A204.1 (cell line): ENCODE data around the gene WARS2.
A peak's percentile ranks its signal among the peaks of the same experiment; 100 is the strongest.

Experiments used
- FAIRE-seq: peaks from 2 replicates; lab custom pipeline; 2012; peaks lifted over from hg19 to GRCh38; lab: Jason Lieb, UNC

The WARS2 gene

DNA sequence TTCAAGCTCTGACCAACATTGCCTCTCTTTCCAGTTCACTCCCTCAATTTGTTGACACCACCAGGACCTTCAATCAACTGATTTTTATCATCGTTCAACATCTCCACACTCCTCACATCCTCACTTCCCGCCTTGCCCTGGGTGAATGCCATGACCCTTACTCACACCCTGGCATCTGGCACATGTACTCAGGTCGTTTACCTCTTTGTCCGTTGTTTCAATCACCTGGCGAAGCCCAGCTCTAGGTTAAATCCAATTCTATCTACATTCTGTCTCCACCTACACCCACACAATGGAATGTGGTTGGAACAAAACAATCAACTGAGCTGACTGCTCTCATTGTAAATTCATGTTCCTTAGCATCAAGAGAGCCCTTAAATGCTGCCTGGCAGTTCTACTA is 128.1 kb downstream of the WARS2 start:
- no peak for FAIRE-seq

DNA sequence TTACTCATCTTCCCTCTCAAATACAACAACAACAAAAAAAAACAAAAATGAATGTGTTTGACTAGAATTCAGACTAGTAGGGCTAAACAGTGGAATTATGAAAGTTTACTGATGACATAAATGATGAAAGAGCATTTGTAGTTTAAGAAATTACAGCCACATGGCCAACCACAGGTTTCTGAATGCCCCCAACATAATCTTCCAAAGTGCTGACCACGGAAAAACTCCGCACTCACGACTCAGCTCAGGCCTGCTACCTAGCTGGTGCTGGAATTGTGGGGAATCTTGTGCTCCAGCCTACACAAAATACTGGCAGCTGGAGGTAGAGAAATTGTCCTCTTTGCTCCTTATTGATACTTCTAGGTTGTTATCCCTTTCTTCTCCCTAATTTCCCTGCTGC is 128.7 kb downstream of the WARS2 start:
- FAIRE-seq: no peak

DNA sequence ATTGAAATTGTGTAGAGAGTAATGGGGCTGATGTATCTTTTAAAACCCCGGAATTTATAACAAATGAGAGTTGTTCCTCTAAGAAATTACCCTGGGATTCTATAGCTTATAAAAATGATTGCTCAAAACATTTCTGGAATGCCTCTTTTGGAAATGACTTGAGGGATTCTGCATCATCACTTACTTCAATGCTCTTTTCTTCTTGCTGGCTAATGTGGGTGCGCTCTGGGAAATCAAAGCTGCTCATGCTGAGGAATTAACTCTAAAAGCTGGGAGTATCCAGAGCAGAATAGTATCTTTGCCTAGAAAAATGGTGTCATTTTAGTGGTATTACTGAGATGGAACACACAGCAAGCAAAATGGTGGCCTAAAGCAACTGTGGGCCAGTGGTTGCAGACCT is 129.3 kb downstream of the WARS2 start:
- no peak for FAIRE-seq

DNA sequence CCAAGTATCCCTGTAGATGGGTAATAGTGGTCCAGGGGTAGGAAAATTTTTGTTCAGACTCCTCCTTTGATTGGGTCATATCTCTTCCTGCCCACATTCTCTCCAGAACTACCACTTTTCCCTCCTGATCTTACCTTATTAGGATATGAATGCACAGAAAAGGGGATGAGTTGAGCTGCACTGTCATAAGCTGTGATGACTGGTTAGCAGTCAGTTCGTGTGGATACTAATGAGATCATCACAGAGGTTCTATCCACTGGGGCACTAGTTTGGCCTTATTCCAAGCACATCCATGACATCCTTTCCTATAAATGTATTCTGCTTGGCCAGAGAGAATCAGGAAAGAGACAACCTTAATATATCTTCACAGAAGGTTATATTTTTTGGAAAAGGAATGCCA is 130.3 kb downstream of the WARS2 start:
- no peak for FAIRE-seq

DNA sequence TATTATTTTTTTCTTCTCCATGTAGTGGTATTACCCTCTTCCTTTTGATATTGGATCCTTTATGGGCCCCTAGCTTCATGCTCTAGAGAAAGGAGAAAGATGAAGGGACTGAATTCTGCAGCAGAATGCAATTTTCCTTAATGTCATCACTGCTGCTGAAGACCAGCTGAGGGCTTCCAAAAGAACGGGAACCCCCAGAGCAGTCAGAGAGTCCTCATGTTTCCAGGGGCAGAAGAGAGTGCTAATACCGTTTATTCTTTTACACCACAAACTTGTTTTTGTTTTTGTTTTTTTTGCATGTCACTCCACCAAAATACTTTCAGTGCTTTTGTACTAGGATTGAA is 131.2 kb downstream of the WARS2 start:
- FAIRE-seq: no peak

DNA sequence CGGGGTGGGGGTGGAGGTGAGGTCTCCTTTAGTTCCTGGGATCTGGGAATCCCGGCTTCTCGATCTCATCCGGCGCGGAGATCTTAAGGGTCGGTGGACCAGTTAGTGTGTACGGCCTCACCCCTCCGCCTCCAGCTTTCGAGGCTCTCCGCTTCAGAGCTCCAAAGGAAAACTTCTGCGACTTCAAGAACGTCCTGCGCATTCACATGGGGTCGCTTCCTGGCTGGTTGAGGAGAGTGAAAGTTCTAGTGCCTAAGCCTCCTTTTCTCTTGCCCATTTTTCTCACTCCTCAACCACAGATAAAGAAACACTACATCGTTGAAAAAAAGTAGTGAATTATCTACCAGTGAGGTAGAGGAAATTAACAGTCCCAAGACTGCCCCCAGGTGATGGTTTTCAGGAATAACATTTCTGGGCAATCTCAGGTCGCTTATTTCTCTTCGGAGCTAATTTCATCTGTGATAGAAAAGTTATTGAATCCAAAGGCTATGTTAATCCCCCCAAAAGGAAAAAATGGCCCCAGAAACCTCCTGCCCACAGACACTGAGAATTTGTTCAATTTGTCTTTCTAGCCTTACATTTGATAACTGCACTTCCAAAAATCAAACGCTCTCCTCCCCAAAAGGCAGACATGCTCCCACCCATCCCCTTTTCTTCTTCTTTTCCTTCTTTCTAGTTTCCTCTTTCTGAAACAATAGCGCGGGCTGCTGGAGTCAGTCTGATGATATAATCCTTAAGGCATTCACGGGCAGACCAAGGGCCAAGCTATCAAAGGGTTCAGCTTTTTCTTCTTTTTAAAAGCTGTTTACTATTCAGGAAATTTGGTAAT is 131.8 kb downstream of the WARS2 start:
- FAIRE-seq: peak; percentile 78

DNA sequence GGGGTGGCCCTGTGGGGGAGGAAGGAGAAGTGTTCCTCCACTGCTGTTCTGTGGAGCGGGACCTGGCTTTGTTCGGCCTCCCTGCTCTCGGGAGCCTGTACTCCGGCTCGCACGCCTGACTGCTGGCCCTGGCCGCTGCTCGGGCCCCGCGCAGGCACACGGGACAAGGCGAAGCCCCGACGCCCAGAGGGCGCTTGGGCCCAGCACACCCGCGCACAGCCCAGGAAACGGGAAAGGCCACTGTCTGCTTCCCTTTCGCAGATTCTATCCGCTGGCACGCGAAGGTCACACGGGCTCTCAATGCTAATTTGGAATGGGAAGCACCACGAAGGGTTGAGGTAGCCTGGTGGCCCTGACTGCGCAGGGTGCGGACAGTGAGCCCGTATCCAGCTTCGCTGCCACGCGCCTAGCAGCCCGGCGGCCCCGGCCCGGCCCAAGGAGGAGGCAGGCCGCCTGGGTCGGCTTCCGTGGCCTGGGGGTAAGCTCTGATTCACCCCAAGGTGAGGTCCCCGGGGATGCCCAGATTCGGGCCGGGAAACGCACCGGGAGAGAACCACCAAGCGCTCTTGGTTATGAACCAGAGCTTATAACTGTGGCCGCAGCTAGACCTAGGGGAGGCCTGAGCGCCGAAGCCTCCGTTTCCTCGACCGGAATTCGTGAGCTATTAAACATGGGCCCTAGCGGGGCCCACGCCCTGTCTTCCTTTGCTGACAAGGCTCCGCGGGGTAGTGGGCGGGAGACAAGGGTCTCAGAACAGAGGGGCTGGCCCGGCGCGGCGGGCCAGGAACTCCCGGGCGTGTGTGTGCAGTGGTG is 132.6 kb downstream of the WARS2 start:
- FAIRE-seq: no peak

DNA sequence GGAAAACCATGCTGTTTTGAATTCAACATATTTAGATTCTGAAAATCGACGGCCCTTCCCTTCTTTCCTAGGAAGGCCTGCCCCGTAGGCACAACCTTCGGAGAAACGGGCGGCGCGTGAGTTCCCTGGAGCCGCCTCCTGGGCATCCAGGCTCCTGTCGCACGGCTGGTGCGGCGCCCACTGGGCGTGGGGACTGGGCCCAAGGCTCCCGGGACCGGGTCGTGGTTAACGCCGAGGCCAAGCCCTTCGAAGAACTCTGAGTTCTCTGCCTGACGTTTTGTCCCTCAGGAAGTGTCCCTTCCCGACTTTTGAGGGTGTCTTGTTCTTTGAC is 133.1 kb downstream of the WARS2 start:
- FAIRE-seq: no peak

DNA sequence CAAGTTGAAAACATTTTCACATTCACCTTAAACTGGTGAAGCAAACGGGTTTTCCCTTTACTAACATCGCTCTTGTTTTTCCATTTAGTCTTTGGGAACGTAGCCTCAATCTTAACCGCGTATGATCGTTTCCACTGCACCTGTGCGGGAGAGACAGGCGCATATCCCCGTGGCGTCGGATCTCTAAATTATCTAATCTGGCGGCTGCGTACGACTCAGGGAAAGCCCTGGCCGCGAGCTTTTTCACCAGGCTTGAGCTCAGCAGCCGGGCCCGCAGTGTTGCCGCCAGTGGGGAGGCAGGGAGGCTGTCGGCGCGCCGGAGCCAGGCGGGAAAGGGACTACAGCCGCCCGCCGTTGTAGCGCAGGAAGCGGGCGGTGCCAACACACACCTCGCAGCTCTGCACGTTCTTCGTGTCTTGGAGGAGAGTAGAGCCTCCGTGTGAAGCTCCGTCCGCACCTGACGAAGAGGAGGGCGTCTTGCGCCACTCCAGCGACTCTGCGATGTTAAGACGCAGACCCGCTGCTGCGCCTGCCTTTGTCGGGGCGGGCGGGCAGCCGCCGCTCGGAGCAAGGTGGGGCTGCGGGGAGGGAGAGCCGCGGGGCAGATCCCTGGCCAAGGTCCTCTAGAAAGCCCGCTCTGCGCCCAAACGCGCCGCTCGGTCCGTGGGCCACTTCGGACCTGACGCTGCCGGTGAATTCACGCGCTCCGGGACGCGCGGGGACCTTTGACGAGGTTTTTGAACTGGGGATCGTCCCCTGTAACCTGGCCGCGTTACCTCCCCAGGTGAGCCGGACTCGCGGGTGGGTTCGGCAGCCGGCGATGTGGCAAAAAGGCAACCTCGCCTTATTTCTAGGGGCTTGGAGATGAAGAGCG is 133.8 kb downstream of the WARS2 start:
- no peak for FAIRE-seq

DNA sequence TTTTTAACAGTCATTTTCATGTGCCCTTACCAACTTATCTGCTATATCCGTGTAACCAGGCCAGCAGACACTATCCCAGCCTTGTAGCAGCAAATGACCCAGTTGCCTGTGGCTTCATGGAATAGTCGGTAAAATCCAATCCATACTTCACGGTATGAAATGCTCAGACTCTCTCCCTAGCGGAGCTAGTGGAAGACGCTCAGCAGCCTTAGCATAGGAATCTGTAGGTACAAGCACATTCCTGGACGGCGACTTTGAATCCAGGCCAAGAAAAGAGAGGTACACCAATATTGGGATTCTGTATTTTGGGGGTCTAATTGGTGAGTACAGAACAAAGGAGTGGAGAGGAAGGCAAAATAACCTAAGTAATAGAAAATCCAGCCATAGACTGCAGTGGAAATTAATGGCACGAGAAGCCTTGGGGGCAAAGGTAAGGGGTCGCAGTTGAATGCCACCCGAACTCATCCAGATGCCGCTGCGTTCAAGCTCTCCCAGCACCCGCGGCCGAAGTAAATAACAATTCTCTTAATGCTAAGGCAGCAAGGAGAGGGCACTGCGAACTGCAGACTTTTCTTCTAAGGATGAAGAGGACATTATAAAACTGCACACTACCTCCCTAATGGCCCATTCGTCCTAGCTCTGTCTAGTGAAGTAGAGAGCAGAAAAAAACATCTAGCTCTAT is 134.6 kb downstream of the WARS2 start:
- no peak for FAIRE-seq

DNA sequence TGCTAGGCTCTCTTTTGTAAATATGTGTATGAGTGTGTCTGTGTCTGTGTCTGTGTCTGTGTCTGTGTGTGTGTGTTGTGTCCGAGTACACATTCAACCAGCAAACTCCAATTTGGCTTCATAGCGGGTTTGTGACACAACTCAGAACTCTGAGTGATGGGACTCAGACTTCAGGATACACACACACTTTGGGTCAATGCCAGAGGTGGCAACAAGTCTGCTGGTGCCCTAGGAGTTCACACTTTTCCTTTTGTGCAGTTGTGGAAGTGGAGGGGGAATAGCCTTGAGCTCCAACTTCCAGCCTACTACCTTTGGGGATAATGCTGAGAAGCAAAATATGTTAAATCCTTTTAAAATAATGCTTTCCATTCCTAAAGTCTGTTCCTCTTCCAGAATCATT is 135.7 kb downstream of the WARS2 start:
- FAIRE-seq: no peak

DNA sequence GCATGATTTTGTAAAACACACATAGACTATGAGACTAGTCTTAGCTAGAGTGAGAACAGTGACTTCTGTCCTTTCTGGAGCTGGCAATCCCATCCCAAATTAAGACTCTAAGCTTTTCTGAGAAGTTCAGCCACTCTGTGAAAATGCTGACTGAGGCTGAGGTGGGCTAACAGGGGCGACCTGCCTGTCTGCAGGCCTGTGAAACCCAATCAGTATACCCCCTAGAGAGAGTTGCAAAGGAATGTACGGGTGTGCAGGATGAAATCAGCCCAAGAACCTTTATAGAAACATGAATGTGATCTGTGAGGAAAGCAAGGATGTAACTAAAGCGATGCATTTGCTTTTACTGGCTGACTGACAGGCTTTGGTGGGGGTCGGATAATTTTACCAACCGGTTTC is 136.3 kb downstream of the WARS2 start:
- FAIRE-seq: no peak

DNA sequence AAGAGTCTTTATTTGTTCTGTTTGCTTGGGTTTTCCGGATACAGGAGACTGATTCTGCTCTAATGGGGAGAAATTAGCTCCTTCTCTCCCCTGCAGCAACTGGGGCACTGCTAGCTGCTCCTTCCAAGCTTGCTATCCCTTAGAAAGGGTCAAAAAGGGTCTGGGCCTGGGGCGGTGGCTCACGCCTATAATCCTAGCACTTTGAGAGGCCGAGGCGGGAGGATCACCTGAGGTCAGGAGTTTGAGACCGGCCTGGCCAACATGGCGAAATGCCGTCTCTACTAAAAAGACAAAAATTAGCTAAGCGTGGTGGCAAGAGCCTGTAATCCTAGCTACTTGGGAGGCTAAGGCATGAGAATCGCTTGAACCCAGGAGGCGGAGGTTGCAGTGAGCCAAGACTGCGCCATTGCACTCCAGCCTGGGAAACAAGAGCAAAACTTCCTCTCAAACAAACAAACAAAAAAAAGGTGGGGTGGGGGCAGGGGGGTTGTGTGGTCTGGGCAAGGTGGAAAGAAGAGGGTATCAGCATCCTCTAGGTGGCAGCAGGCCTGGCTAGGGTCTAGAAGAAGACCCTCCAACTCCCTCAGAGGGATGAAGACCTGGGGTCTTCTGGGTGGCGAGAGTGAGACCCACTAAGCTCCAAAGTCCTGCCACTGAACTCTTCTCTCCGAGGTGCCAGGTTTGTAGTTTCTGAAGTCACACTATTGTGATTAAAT is 136.9 kb downstream of the WARS2 start:
- FAIRE-seq: no peak

DNA sequence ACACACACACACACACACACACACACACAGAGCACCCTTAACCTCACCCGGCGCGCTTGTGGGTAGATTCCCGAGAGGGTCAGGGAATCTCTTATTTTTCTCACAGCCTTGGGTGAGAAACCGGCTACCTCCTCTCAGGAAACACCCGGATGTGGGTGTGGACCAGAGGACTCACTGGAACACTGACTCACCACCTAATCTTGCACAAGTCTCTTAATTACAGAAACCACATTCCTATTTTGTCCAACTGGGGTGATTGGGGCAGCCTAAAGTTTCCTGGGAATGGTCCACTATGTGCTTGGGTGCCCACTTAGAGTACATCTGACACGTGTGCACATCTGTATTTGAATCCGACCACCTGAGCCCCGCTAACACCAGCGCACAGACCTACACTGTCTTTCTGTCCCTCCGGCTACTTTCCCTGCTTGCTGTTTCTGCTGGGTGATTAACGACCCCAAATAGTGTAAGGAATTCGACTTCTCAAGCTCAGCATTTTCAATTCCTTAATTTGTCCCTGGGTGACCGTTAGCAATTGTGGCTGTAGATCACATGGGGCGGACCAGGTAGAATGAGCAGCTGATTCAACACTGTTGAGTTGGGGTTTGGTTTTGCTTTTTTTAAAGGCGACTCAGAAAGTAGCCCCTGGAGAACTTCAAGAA is 138.3 kb downstream of the WARS2 start:
- no peak for FAIRE-seq

DNA sequence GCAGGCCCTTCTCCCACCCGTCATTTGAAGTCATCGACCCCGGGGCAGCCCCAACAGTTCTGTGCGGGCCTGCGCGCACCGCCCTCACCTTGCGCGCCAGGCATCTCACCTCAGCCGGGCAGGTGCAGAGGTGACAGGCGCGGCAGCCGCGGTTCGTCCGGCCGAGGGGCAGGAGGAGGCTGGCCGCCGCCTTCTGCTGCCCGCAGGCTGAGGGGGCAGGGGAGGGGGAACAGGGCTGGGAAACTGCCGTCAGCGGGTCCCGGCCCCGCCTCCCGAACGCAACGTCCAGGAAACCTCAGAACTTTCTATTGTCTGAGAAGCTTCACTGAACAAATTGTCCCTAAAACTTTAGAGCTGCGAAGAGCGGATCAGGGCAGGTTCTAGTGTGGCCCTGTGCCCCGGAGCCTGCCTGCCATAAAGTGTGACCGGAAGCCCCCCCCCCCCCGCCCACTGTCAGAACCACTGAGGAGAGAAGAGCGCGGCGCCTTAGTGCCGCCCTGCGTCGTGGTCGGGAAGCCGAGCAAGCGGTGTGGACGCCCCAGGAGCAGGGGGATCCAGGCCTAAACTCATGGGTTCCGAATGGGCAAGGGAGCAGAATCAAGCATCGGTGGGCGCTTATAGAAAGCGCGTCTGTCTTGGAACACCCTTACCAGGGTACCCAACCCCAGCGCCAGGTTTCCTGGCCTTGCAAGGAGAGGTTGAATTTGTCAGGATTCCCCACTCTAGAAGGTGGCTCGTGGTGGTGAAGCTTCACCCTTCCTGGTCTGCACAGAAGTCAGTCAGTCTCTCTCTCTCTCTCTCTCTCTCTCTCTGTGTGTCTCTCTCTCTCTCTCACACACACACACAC is 139.0 kb downstream of the WARS2 start:
- no peak for FAIRE-seq

DNA sequence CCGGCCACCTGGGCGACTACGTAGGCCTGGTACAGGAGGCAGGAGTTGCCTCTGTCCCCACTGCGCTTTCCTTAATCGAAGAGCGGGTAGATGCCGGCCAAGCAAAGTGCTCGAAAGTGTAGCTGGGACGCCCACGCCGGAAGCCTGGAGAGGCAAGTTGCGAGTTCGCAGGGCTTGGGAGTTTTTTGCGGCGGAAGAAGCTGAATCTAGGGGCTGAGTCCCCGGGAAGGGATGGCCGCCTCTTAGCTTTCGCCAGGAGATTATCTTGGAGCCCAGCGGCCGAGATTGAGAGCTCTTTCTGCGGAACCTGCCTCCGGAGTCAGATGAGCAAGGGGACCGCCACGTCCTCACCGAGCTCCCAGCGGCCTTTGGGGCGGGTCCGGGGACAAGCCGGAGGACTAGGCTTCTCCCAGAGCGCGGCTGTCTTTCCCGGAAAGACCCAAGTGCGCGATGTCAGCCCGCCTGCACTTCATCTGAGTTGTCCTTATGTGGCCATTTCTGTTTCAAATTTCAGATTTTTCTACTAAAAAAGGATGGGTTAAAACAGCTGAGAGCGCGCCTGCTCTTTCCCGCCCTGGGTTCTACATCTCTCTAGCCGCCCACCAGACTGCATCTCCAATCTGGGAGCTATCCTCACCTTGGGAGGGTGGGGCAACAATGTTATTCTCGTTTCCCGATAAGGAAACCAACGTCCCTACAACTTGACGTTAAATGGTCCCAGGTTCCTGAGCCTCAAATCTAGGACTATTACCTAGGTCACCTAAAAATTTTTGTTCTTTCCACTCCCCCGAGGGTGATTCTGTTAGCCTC is 139.9 kb downstream of the WARS2 start:
- FAIRE-seq: no peak

DNA sequence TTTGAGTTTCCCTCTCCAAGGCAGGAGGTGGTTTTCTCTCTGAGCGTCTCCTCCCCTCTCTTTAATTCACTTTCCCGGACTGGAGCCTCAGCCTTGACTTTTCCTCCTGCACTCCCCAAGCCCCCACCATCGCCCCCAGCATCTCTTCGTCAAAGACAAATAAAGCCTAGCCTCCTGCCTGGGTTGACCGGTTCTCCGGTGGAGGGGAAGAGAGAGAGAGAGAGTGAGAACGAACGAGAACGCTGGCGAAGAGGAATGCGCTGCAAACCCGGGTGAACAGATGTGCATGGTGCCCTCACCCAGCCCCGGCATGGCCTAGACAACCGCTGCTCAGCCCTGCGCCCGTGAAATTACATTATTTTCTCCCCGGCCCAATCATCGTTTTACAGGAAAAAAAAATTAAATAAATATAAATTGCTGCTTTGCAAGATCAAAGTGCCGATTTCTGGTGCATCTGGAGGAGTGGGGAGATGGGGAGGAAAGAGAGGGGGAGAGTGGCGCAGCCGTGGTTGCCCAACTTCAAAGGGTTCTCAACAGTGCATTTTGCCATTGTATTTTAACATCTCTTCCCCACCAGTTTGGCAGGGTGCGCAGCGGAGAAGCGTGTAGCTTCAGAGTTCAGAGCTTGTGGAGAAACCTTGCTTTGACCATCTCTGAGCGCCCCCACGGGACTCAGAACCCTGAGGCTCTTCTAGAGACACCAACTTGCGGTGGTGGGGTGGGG is 140.9 kb downstream of the WARS2 start:
- FAIRE-seq: no peak

DNA sequence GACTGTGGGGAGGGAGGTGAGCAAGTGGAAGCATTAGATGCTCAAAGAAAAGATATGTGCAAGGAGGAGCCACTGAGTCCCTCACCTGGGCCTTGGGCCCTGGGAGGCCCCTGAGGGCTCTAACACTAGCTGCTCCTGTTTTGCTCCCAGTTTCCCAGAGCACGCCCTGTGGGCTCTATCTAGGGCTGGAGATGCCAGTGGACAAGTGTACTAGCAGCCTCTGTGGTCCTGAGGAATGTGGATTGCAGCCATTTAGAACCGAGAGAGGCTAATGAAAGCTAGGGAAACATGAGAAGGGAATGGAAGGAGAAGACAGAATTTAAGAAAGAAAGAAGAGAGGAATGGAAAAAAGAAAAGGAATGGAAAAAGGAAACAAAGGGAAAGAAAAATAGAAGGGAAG is 142.3 kb downstream of the WARS2 start:
- FAIRE-seq: no peak

DNA sequence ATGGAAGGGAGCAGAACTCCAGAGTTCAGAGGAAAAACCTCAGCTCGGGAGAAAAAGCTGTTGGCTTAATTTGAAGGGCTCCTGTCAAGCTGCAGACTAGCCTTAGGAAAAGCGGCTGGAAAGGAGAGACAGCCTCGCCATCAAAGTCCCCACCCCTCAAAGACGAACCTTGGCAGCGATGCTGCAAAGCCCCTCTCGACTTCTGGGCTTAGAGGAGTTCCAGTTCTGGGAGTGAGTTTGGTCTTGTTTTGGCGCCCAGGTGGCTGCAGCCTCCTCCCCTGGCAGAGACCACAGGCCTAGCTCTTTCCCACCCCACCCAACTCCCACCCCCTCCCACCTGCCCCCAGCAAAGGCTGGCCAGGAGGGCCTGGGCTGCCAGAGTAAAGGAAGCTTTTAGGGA is 143.2 kb downstream of the WARS2 start:
- no peak for FAIRE-seq
